HUES64 (cell line): ENCODE measurements around the gene C18orf63. TPM values are rescaled to one million over a fixed set of nuclear protein-coding genes. Genes with fewer than 3 reads are reported as not detected.

Experiments used
- H3K27ac ChIP-seq: 2 replicates; pipeline ENCODE4 v1.7.0; 2013; ENCODE audit warnings: low read depth, low read length, inconsistent platforms
- H3K27me3 ChIP-seq: 2 replicates; pipeline ENCODE4 v1.6.1; 2013; ENCODE audit warnings: mild to moderate bottlenecking, low read length; ENCODE audit not compliant: insufficient read depth
- H3K36me3 ChIP-seq: 2 replicates; pipeline ENCODE4 v1.6.1; 2013; ENCODE audit warnings: mild to moderate bottlenecking, low read length; ENCODE audit not compliant: insufficient read depth
- H3K4me1 ChIP-seq: 2 replicates; pipeline ENCODE4 v1.6.1; 2013; ENCODE audit warnings: mild to moderate bottlenecking, low read length, moderate library complexity; ENCODE audit not compliant: insufficient read depth
- H3K4me3 ChIP-seq: 2 replicates; pipeline ENCODE4 v1.5.1; 2013; ENCODE audit warnings: mild to moderate bottlenecking, low read length, moderate library complexity
- H3K9ac ChIP-seq: 2 replicates; pipeline ENCODE4 v1.6.1; 2013; ENCODE audit warnings: mild to moderate bottlenecking, low read depth, low read length
- H3K9me3 ChIP-seq: 2 replicates; pipeline ENCODE4 v1.6.1; 2013; ENCODE audit warnings: low read depth, low read length; ENCODE audit not compliant: insufficient read depth
- WGBS: fragments of 150-250, 120-280 bp; methylation state at CpG from one replicate; pipeline ENCODE4 v1.1.7; 2013; ENCODE audit warnings: missing lambda C conversion rate; 5-methylcytosine and 5-hydroxymethylcytosine counted together
- polyA plus RNA-seq, 2 experiments: library from polyadenylated mRNA; stranded (reverse); fragments of 50-300 nt; gene quantifications; one replicate each; pipeline ENCODE4 v1.2.3, GENCODE V29; 2013

The C18orf63 gene
- not detected for polyA plus RNA-seq (2013, experiment 1 of 2)
- polyA plus RNA-seq (2013, experiment 2 of 2), result not detected

DNA sequence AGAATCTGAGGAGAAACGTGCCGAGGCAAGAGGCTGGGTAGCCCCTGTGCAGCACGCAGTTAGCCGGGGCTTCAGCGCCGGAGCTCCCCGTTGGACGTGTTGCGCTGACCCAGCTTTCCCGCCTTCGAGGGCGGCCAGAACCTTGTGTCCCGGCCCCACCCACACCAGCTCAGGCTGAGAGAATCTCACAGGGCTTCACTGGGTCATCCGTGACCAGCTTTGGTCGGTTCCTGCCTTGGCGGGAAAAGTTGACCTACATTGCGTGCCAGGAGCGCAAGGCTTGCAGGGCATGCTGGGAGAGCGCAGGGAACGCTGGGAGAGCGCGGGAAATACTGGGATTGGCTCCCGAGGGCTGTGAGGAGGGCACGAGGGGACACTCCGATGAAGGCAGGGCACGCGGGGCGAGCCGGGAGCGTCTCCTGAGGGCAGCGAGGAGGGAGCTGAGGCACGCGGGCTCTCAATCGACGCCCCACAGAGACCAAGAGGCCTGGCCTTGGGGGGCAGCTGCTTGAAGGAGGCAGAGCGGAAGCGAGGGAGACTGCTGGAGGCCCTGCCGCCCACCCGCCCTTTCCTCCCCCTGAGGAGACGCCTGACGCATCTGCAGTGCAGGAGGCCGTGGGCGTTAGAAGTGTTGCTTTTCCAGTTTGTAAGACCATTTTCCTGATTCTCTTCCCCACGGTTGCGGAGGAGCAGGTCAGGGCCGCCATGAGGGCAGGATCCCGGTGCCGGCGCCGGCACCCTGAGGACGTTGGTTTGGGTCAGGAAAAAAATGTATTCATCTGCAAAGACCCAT lies at the start of gene C18orf63:
TSS of gene C18orf63 (plus strand) at position 376 of the 793 bp plus-strand sequence. CDS start 2,027 bp downstream, outside the sequence.
- no peak within 1 kb of the TSS for H3K4me3 ChIP-seq
- H3K27ac ChIP-seq, result no peak within 1 kb of the TSS
- H3K27me3 ChIP-seq, result no peaks in the 10 kb centered on the region
- no peak within 1 kb of the TSS for H3K9ac ChIP-seq
- H3K9me3 ChIP-seq, result peaks cover 7% of the 10 kb centered on the region; the same call in 1 of the 2 replicates
- H3K4me1 ChIP-seq, result peaks cover 7% of the 10 kb centered on the region; the same call in 1 of the 2 replicates
- no peaks in the 10 kb centered on the region for H3K36me3 ChIP-seq
- WGBS, result 92% methylated on average over 51 of the region's 51 CpGs

- H3K4me1 ChIP-seq, result no peaks in the 10 kb centered on the region
- WGBS, result 71% methylated on average over 9 of the region's 9 CpGs
- peaks cover 9% of the 10 kb centered on the region for H3K36me3 ChIP-seq
- H3K27ac ChIP-seq, result no peak overlapping the region
- H3K27me3 ChIP-seq, result no peaks in the 10 kb centered on the region
- H3K9me3 ChIP-seq, result no peaks in the 10 kb centered on the region
- no peak overlapping the region for H3K4me3 ChIP-seq
- no peak overlapping the region for H3K9ac ChIP-seq
These were observed 49.5 kb upstream of the C18orf63 start for GRCh38 chr18:74266161-74266560.

DNA sequence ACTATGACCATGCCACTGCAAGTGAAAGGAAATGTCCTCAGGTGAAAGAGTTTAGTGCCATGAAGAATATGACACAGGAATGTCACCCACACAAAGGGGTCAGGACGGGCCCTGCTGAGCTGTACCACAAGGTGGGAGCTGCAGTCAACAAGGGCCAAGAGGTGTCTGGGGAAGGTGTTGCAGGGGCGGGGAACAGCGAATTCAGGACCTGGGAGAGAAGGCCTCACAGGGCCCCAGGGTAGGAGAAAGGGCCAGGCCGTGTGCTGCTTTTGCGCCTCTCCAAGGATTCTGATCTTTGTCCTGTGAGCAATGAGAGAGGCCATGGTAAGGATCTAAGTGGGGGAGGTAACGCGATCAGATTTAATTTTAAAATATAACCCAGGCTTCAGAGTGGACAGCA lies 47.5 kb upstream of the C18orf63 start:
- Histone ChIP-seq H3K4me1 (no peaks in the 10 kb centered on the region), H3K36me3 (no peaks in the 10 kb centered on the region; the same call in 1 of the 2 replicates), H3K9me3 (no peaks in the 10 kb centered on the region), H3K4me3 (no peak overlapping the region), H3K9ac (no peak overlapping the region), H3K27ac (no peak overlapping the region), H3K27me3 (no peaks in the 10 kb centered on the region)
- 84% methylated on average over 7 of the region's 7 CpGs for WGBS

DNA sequence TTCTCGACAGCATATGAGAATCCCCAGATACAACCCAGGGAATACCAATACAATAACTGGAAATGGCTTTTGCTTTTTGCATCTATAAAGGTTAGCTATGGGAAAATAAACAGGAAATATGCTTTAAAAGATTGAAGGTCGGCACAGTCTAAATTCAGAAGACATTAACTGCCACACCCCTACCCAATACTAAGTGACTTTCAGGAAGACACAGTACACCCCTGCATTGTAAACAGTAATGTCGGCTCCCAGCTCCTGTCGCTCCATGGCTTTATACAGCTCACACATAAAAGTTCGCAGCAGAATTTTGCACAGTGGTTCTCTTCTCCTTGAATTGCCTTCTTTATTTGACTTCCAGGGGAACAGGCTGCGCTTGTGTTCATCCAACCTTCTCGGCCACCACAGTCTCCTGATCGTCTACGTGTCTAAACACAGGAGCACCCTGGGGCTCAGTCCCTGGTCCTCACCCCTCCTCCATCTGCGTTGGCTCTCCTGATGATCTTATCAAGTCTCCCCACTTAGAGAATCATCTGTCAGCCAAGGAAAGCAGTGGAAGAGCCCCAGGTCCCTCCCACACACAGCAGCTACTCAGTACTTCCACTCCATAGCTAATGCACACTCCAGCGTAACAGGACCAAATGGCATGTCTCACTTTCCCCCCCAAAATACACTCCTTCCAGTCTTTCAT lies 46.6 kb upstream of the C18orf63 start:
- Histone ChIP-seq H3K9me3 (no peaks in the 10 kb centered on the region), H3K9ac (no peak overlapping the region), H3K36me3 (no peaks in the 10 kb centered on the region; the same call in 1 of the 2 replicates), H3K4me3 (no peak overlapping the region), H3K27me3 (no peaks in the 10 kb centered on the region), H3K27ac (no peak overlapping the region), H3K4me1 (no peaks in the 10 kb centered on the region)
- 84% methylated on average over 11 of the region's 11 CpGs for WGBS

DNA sequence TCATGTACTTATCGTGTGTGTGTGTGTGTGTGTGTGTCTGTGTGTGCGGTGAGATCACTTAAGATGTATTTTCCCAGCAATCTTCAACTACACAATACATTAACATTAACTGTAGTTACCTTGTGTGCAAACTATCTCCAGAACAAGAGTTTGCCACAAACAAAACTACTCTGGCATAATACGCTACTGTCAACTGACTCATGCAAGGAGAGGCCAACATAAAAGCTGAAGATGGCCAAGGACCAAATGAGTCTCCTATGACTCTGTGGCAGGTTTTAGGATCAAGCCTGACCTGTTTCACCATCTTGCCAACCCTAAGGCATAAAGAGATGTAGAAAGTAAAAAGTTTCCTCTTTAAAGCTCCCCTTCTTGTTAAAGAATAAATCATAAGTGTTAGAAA lies 44.0 kb upstream of the C18orf63 start:
- Histone ChIP-seq H3K9ac (no peak overlapping the region), H3K36me3 (no peaks in the 10 kb centered on the region), H3K27me3 (no peaks in the 10 kb centered on the region), H3K4me3 (no peak overlapping the region), H3K9me3 (no peaks in the 10 kb centered on the region), H3K4me1 (no peaks in the 10 kb centered on the region), H3K27ac (no peak overlapping the region)
- WGBS, result 97% methylated on average over 1 of the region's 3 CpGs

- H3K4me3 ChIP-seq, result no peak overlapping the region
- no peak overlapping the region for H3K27ac ChIP-seq
- no peaks in the 10 kb centered on the region for H3K36me3 ChIP-seq
- H3K4me1 ChIP-seq, result no peaks in the 10 kb centered on the region
- H3K9me3 ChIP-seq, result no peaks in the 10 kb centered on the region; the same call in 1 of the 2 replicates
- H3K9ac ChIP-seq, result no peak overlapping the region
- H3K27me3 ChIP-seq, result no peaks in the 10 kb centered on the region
- 82% methylated on average over 3 of the region's 3 CpGs for whole genome bisulfite sequencing
These were observed 42.2 kb upstream of the C18orf63 start for GRCh38 chr18:74273394-74273793.

- 90% methylated on average over 4 of the region's 4 CpGs for WGBS
These were observed 40.9 kb upstream of the C18orf63 start for GRCh38 chr18:74274700-74275099.

DNA sequence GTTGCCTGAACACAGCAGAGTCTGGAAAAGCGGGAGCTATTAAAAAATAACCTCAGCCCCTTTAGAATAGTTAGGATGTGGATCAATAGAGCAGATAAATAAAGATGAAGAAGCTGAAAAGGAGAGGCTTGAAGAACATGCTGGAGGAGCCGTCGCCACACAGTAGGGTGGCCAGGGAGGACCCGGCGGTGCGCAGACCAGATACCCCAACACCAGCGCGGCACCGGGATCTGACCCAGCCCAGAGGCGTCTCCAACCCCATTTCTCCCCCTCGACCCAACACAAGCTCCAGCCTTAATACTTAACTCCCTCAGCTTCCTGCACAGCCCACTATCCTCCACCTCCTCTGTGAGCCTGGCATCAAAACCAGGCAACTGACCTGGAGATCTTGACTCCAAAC lies 39.9 kb upstream of the C18orf63 start:
- Histone ChIP-seq H3K9ac (no peak overlapping the region), H3K4me1 (peaks cover 3% of the 10 kb centered on the region), H3K4me3 (no peak overlapping the region), H3K9me3 (no peaks in the 10 kb centered on the region; the same call in 1 of the 2 replicates), H3K27me3 (no peaks in the 10 kb centered on the region), H3K27ac (no peak overlapping the region), H3K36me3 (no peaks in the 10 kb centered on the region)
- 97% methylated on average over 11 of the region's 11 CpGs for WGBS

More at GRCh38 chr18:74274700-74275099, 40.9 kb upstream of the C18orf63 start:
- H3K4me1 ChIP-seq, result no peaks in the 10 kb centered on the region
- H3K27me3 ChIP-seq, result no peaks in the 10 kb centered on the region
- no peak overlapping the region for H3K9ac ChIP-seq
- H3K36me3 ChIP-seq, result no peaks in the 10 kb centered on the region
- no peak overlapping the region for H3K27ac ChIP-seq
- no peaks in the 10 kb centered on the region; the same call in 1 of the 2 replicates for H3K9me3 ChIP-seq
- H3K4me3 ChIP-seq, result no peak overlapping the region

DNA sequence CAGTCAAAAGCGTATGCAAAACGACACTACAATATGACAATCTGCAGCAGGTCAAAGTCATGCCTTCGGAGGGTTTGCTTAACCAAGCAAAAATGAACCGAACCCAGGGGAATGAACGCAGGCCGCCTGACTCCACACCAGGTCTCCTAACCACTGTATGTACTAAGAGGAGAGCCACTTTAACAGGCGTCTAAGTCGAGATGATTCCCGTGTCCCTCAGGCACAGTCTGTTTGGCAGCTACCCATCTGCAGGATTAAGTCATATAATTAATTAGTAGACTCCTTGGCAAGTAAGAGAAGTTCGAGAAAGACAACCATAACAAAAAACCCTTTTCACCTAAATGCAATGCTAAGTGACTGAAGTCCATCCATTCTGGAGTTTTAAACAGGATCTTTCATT lies 39.0 kb upstream of the C18orf63 start:
- no peaks in the 10 kb centered on the region for H3K27me3 ChIP-seq
- H3K4me1 ChIP-seq, result peaks cover 12% of the 10 kb centered on the region
- H3K27ac ChIP-seq, result no peak overlapping the region
- no peaks in the 10 kb centered on the region; the same call in 1 of the 2 replicates for H3K9me3 ChIP-seq
- no peak overlapping the region for H3K4me3 ChIP-seq
- 94% methylated on average over 10 of the region's 10 CpGs for WGBS
- H3K36me3 ChIP-seq, result no peaks in the 10 kb centered on the region
- H3K9ac ChIP-seq, result no peak overlapping the region

GRCh38 chr18:74277296-74277695 lies 38.3 kb upstream of the C18orf63 start:
- 93% methylated on average over 2 of the region's 2 CpGs for WGBS
- no peaks in the 10 kb centered on the region for H3K27me3 ChIP-seq
- peaks cover 19% of the 10 kb centered on the region for H3K4me1 ChIP-seq
- no peak overlapping the region for H3K27ac ChIP-seq
- no peak overlapping the region for H3K4me3 ChIP-seq
- no peaks in the 10 kb centered on the region; the same call in 1 of the 2 replicates for H3K9me3 ChIP-seq
- H3K36me3 ChIP-seq, result no peaks in the 10 kb centered on the region
- no peak overlapping the region for H3K9ac ChIP-seq

GRCh38 chr18:74278058-74278457 lies 37.6 kb upstream of the C18orf63 start:
- H3K27me3 ChIP-seq, result no peaks in the 10 kb centered on the region
- H3K9me3 ChIP-seq, result no peaks in the 10 kb centered on the region; the same call in 1 of the 2 replicates
- no peaks in the 10 kb centered on the region for H3K36me3 ChIP-seq
- over 99% methylated on average over 7 of the region's 7 CpGs for WGBS
- H3K9ac ChIP-seq, result no peak overlapping the region
- H3K27ac ChIP-seq, result no peak overlapping the region
- H3K4me3 ChIP-seq, result no peak overlapping the region
- H3K4me1 ChIP-seq, result peaks cover 26% of the 10 kb centered on the region
